HL-60 (cell line): Measurements from ENCODE around the gene SAMM50.

Source experiments
- DNase-seq, 2 experiments: peaks; one replicate each; pipeline ENCODE4 v3.0.0-alpha.2; 2010 to 2020; ENCODE audit warnings: low read depth in 1 of 2, low spot score in 1 of 2
- H3K27ac ChIP-seq: fragments of 250-450 bp; sonication (Bioruptor Pico); replicated peaks from 2 replicates; pipeline ENCODE4 v1.5.1; 2020; ENCODE audit warnings: mild to moderate bottlenecking, moderate library complexity
- H3K27me3 ChIP-seq: fragments of 250-450 bp; sonication (Bioruptor Pico); 2 replicates; pipeline ENCODE4 v1.5.1; 2021; ENCODE audit warnings: mild to moderate bottlenecking, moderate library complexity; ENCODE audit not compliant: insufficient read depth, poor library complexity, severe bottlenecking
- H3K4me3 ChIP-seq: replicated peaks from 2 replicates; pipeline ENCODE4 v1.5.1; 2011; ENCODE audit warnings: mild to moderate bottlenecking, control low read depth, low read length; ENCODE audit not compliant: insufficient read depth
- CTCF ChIP-seq: IDR thresholded peaks from one replicate; pipeline ENCODE4 v1.5.1; 2011; ENCODE audit warnings: low read length, control low read depth, inconsistent platforms; ENCODE audit not compliant: insufficient read depth
- GABPA ChIP-seq: IDR thresholded peaks from 2 replicates; pipeline ENCODE4 v1.6.1; 2012; ENCODE audit warnings: low read depth
- POLR2AphosphoS5 ChIP-seq: IDR thresholded peaks from 2 replicates; pipeline ENCODE4 v1.6.1; 2012; ENCODE audit warnings: low read depth
- REST ChIP-seq: IDR thresholded peaks from 2 replicates; pipeline ENCODE4 v1.6.1; 2012; ENCODE audit warnings: low read depth; ENCODE audit not compliant: insufficient replicate concordance
- SPI1 ChIP-seq: IDR thresholded peaks from 2 replicates; pipeline ENCODE4 v1.6.1; 2012; ENCODE audit warnings: low read depth, mild to moderate bottlenecking, borderline replicate concordance

SAMM50 gene

GRCh38 chr22:43969021-43969878 lies 14.0 kb downstream of the SAMM50 start:
- Histone ChIP-seq H3K4me3 (no peak overlapping the region), H3K27me3 (no peaks in the 10 kb centered on the region), H3K27ac (no peak overlapping the region)
- no peak for DNase-seq
- TF ChIP-seq GABPA = no peak
- TF ChIP-seq REST = no peak
- TF ChIP-seq SPI1 = no peak
- no peak for TF ChIP-seq POLR2AphosphoS5
- TF ChIP-seq CTCF = no peak

GRCh38 chr22:43969989-43970755 lies 14.9 kb downstream of the SAMM50 start:
- no peak for TF ChIP-seq CTCF
- no peak for TF ChIP-seq GABPA
- no peak overlapping the region for H3K27ac ChIP-seq
- H3K4me3 ChIP-seq = no peak overlapping the region
- no peak for DNase-seq
- no peaks in the 10 kb centered on the region for H3K27me3 ChIP-seq

- Histone ChIP-seq H3K27me3 (no peaks in the 10 kb centered on the region), H3K4me3 (no peak overlapping the region), H3K27ac (no peak overlapping the region)
- no peak for DNase-seq
- TF ChIP-seq REST (no peak), POLR2AphosphoS5 (no peak), CTCF (no peak), GABPA (no peak), SPI1 (no peak)
These were observed 15.9 kb downstream of the SAMM50 start for GRCh38 chr22:43971112-43971511.
